HG03045 (cell line): Measurements from ENCODE around the gene CEP120.
"Not testable (repeated sequence)": the region's sequence is repeated elsewhere in the genome, so short reads cannot be mapped to it uniquely, and the experiment has no call there.

Experiments
- ATAC-seq: cut with Tn5 transposase; IDR thresholded peaks from one replicate; pipeline ENCODE4 v1.9.1; 2021; ENCODE audit warnings: mild to moderate bottlenecking, moderate library complexity; ENCODE audit not compliant: unreplicated experiment

CEP120 gene

DNA sequence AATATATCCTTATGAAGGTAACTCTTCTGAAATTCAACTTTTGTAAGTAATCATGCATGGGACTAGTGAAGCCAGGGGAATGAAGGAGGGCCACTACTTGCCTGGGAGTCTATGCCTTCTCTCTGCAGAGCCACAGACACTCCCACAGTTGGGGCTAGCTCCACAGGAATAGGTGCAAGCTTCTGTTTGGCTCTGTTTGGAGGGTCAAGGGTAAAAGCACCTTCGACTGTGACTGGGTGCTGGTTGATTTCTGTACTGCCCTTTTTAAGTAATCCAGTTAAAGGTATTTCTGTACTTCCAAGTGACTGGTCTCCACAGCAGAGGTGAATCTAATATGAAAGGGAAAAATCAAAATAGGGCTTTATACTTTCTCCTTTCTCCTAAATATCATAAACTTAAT, 32.2 kb downstream of the CEP120 start:
- no peak for ATAC-seq

GRCh38 chr5:123389794-123390193, 33.4 kb downstream of the CEP120 start:
- no peak for ATAC-seq

- ATAC-seq, result no peak
Observed at GRCh38 chr5:123387313-123387712, 35.9 kb downstream of the CEP120 start.

- no peak for ATAC-seq
Observed at GRCh38 chr5:123382252-123382651, 41.0 kb downstream of the CEP120 start.

GRCh38 chr5:123371575-123372179, 51.5 kb downstream of the CEP120 start:
- no peak for ATAC-seq

- ATAC-seq, result no peak
Observed at GRCh38 chr5:123369371-123369968, 53.7 kb downstream of the CEP120 start.

DNA sequence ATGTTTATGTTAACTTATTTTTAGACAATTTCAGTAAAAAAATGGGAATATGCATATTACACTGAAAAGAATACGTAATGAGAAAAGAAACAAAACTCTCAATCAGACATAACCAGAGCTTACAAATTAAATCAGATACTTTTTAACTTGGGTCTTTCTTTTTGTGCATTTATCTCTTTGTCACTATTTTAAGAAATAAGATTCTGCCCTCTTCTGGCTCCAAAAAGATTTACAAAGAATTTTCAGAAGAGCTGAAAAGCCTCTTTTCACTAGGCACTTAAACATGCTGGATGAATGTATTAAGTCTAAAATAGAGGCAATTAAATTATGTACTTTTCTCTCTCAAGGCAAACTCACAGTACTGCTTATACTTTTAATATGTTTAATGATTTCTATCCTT, 55.5 kb downstream of the CEP120 start:
- ATAC-seq, result no peak

- no peak for ATAC-seq
Observed at GRCh38 chr5:123365156-123365555, 58.0 kb downstream of the CEP120 start.

DNA sequence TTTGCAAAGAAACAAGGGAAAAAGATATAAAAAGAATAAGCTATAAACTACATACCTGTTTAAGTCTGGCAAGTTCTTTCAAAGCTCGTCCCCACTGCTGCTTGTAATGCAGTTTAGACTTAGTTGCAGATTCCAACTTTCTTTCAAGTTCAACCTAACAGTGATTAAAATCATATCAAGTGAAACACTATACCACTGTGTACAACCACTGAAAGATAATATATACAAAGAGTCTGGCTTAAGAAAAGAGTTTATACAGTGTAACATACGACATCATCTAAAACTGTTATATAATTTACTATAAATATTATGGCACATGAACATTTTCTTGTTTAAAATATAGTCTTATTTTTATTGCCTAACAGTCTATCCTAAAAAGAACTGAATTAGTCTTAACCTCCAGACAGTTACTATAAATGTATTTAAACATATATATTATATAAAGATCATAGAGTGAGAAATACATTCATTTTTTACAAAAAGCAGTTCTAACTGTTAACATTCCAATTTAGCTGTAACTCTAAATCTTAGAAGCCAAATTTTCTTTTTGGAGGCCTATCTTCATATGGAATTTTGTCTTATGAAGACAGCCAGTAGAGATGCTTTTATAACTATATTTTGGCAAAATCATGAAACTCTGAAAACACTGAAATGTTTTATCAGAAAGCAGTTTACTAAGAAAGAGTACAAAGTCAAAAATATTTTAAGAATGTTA, 58.6 kb downstream of the CEP120 start:
- no peak for ATAC-seq

- no peak for ATAC-seq
Observed at GRCh38 chr5:123360910-123361309, 62.3 kb downstream of the CEP120 start.

GRCh38 chr5:123360201-123360571, 63.0 kb downstream of the CEP120 start:
- no peak for ATAC-seq

DNA sequence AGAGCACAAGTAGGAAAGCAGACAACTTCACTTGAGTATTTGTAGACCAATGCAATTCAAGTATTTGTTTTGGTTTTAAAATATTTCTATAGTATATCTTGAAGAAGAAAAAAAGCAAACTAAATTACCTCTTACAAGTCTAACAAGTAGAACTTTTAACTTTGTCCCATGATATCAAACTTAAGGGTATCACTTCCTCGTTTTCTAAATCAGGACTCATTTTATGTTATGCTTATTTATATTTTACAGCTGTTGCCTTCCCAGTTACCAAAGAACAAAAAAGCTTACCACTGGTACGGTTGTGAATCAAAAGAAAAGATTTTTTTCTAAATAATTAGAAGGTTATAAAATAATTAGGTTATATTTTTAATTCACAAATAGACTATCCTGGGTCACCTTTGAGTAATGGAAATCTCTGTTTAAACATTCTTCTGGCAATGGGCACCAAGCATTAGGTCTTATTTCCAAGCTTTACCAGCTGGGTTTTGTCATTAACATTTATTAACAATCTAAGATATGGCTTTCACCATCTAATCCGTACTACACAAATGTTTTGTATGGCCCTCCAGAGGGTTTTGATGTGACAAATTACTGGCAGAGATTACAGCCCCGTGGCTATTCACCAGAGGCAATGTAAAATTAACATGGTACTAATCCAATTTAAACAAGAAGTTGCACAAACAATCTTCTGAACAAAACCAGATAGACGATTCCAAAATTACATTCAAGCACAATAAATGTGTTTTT, 63.6 kb downstream of the CEP120 start:
- no peak for ATAC-seq

GRCh38 chr5:123358751-123359150, 64.5 kb downstream of the CEP120 start:
- ATAC-seq, result no peak

- no peak for ATAC-seq
Observed at GRCh38 chr5:123358304-123358703, 64.9 kb downstream of the CEP120 start.

- no peak for ATAC-seq
Observed at GRCh38 chr5:123351820-123352219, 71.4 kb downstream of the CEP120 start.

DNA sequence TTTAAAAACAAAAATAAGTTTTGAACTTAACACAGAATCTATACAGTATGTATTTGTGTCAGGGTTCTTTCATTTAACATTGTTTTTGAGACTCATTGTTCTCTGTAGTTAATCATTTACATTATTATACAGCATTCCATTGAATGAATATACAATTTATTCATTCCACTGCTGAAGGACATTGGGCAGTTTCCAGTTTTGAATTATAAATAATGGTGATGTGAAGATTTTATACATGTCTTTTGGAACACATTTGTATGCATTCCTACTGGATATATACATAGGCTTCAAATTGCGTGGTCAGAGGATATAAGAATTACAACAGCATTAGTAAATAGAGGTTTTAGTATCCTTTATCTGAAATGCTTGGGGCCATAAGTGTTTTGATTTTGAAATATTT, 72.0 kb downstream of the CEP120 start:
- no peak for ATAC-seq

DNA sequence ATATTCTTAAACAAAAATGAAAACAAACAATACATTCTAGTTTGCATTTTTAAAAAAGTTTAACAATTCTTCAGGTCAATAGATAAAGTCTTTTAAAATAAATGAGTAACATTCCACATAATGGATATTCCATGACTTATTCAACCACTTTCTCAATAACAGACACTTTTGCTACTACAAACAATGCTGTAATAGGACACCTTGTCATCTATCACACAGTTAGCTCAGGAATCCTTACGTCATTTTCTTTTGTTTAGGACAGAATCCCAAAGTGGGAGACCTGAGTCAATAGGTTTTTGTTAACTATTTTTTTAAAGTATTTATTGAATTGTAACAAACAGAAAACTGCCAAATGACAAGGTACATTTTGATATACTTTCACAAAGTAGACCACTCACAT, 72.5 kb downstream of the CEP120 start:
- ATAC-seq, result no peak

GRCh38 chr5:123344816-123345426, 78.3 kb downstream of the CEP120 start:
- ATAC-seq, result no peak

DNA sequence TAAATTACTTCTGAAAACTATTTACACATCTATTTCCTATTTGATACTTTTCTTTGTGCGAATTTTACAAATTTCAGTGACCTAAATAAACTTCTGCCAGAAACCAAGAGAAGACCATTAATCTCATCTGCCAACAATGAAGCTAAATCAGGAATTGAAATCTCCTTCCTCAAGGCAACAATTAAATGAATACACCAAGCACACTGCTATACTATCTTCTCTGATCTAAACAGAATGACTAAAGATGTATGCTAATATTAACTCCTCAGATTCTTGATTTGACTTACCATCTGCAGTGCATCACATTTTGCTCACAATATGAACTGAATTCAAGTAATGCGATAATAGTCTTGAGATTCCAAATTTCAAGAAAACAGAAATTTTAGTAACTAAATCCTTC, 82.3 kb downstream of the CEP120 start:
- ATAC-seq, result no peak

DNA sequence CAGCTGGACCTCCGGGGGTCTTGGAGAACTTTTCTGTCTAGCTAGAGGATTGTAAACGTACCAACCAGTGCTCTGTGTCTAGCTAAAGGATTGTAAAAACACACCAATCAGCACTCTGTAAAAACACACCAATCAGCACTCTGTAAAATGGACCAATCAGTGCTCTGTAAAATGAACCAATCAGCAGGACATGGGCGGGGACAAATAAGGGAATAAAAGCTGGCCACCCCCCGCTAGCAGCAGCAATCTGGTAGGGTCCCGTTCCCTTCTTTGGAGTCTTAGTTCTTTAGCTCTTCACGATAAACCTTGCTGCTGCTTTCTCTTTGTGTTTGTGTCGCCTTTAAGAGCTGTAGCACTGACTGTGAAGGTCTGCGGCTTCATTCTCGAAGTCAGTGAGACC, 114.8 kb downstream of the CEP120 start:
- not testable (repeated sequence) for ATAC-seq

DNA sequence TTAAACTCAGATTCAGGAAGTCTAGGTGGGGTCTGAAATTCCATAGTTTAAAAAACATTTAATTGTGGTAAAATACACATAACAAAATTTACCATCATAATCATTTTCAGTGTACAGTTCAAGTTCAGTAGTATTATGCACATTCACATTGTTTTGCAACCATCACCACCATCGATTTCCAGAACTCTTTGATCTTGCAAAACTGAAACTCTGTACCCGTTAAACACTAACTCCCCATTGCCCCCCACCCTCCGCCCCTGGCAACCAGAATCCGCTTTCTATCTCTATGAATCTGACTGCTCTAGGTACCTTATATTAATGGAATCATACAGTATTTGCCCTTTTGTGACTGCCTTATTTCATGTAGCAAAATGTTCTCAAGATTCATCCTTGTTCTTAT, 117.5 kb downstream of the CEP120 start:
- no peak for ATAC-seq
